GM19438 (cell line): Measurements from ENCODE around the gene SCTR.

ENCODE experiments used
- ATAC-seq: cut with Tn5 transposase; IDR thresholded peaks from one replicate; pipeline ENCODE4 v1.9.1; 2021; ENCODE audit warnings: low read depth; ENCODE audit not compliant: unreplicated experiment

The SCTR gene

DNA sequence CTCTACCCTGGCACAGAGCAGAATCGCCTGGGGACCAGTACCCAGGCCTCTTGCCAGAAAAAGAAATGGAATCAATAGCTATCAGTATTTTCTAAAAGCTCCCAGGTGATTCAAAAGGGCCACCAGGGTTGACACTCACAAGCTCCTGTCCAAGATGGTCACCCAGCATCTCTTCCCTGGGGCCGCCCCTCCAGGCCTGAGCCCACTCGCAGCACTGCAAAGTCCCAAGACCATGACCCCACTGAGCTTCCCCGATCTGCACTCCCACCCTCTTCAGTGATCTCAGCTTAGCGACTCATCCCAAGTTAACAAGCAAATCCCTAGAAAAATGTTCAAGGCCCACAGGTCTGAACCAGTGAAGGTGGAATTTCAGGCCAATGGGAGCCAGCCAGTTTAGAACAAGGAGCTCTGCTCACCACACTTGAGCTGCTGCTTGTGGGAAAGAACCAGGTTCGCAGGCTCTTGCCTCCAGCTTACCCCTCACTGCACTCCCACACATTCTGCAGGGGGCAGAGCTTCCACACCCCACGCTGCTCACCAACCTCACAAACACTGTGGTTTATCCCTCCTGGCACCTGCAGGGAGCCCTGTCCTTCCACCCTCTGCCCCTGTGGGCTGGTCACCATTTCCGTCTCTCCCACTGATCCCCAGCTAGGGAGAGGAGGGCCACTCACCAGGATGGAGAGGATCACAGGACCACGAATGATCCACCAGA, 72.8 kb downstream of the SCTR start:
- ATAC-seq: no peak

- no peak for ATAC-seq
Measured at GRCh38 chr2:119449521-119449920, 74.8 kb downstream of the SCTR start.

GRCh38 chr2:119448427-119449141, 75.7 kb downstream of the SCTR start:
- no peak for ATAC-seq

DNA sequence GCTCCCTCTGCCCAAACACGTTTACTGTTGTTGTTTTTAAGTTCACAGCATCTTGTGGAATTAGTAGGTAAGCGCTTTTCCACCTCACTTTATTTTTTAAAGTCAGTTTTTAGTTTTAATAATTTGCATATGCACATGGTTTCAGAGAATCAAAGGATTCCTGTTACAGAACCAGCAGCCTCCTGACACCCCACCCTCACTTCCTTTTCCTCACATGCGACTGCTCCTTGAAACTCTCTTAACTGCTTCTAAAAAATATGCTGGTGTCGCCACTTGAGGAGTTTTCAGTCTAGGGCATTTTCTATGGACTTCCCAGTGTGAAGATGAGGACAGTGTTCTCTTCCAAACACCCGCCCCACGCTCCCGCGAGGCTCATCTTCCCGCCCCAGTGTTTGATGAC, 78.2 kb downstream of the SCTR start:
- ATAC-seq: no peak

- no peak for ATAC-seq
Measured at GRCh38 chr2:119442850-119443249, 81.4 kb downstream of the SCTR start.

- no peak for ATAC-seq
Measured at GRCh38 chr2:119442226-119442619, 82.1 kb downstream of the SCTR start.

GRCh38 chr2:119441376-119442225, 82.7 kb downstream of the SCTR start:
- no peak for ATAC-seq

- no peak for ATAC-seq
Measured at GRCh38 chr2:119440873-119441272, 83.4 kb downstream of the SCTR start.

GRCh38 chr2:119440501-119440870, 83.8 kb downstream of the SCTR start:
- ATAC-seq: no peak

- ATAC-seq: no peak
Measured at GRCh38 chr2:119439574-119440500, 84.4 kb downstream of the SCTR start.

GRCh38 chr2:119438726-119439284, 85.5 kb downstream of the SCTR start:
- no peak for ATAC-seq

DNA sequence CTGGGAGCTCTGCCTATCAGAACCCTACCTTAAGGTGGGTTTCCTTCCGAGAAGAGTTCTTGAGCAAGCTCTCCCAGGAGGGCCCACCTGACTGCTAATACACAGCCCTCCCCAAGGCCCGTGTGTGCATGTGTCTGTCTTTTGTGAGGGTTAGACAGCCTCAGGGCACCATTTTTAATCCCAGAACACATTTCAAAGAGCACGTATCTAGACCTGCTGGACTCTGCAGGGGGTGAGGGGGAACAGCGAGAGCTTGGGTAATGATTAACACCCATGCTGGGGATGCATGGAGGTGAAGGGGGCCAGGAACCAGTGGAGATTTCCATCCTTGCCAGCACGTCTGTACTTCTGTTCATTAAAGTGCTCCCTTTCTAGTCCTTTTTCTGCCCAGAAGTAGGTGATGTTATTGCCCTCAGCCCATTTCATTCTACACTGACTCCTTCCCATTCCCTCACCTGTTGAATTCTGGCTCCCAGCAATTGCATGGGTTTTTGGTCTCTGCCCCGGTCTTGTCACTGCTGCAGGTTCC, 86.1 kb downstream of the SCTR start:
- no peak for ATAC-seq

DNA sequence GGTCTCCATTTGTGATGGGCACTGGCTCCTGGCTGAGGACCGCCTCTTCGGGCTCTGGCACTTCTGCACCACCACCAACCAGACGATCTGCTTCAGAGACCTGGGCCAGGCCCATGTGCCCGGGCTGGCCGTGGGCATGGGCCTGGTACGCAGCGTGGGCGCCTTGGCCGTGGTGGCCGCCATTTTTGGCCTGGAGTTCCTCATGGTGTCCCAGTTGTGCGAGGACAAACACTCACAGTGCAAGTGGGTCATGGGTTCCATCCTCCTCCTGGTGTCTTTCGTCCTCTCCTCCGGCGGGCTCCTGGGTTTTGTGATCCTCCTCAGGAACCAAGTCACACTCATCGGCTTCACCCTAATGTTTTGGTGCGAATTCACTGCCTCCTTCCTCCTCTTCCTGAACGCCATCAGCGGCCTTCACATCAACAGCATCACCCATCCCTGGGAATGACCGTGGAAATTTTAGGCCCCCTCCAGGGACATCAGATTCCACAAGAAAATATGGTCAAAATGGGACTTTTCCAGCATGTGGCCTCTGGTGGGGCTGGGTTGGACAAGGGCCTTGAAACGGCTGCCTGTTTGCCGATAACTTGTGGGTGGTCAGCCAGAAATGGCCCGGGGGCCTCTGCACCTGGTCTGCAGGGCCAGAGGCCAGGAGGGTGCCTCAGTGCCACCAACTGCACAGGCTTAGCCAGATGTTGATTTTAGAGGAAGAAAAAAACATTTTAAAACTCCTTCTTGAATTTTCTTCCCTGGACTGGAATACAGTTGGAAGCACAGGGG, 87.1 kb downstream of the SCTR start:
- no peak for ATAC-seq

- ATAC-seq: no peak
Measured at GRCh38 chr2:119435953-119436297, 88.4 kb downstream of the SCTR start.

GRCh38 chr2:119435081-119435952, 89.0 kb downstream of the SCTR start:
- ATAC-seq: no peak

DNA sequence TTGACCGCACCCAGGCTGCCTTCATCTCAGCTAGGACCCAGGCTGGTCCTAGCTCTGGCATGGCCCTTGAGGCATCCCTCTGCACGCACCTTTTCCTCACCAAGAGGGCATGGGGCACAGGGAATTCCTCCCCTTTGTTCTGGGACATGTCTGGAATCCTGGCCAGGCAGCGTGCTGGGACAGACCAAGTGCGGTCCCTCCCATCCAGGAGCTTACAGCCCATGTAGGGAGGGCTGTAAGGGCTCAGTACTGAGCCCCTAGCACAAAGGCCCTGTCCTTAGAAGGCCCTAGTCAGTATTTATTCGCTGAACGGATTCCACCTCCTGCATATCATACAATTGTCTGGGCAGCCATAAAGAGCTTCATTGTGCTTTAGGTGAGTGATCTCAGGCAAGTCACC, 89.6 kb downstream of the SCTR start:
- no peak for ATAC-seq

DNA sequence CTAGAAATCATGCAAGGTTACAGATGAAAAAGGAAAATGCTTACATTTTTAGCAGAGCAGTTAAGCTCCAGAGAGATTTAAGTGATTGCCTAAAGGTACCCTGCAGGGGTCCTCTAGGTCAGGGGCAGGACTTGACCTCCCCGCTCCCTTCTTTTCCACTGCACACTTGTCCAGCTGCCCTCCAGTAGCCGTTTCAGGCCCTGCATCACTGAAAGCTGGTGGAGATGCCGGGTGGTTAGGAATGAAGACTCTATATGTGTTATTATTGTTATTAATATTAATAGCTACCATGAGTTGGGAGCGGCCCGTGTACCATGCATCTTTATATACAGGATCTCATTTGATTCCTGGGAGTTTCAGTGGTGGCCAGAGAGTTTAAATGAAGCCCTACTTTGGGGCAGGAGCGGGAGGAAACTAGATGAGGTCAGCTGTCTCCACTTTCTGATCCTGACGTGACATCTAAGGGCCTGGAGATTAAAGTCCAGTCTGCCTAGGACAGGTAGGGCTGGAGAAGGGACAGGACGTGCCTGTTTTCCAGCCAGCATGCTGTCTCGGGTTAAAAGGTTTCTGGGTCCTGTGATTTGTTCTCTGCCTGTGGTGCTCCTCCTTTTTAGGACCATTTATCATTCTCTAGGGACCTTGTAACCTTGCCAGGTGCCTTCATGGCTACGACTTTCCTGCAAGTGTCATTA, 90.5 kb downstream of the SCTR start:
- no peak for ATAC-seq
